HL-60 (cell line): ENCODE data around the gene TMEM140.

ENCODE experiments used
- DNase-seq, 2 experiments: peaks; one replicate each; pipeline ENCODE4 v3.0.0-alpha.2; 2010 to 2020; ENCODE audit warnings: low read depth in 1 of 2, low spot score in 1 of 2
- H3K27ac ChIP-seq: fragments of 250-450 bp; sonication (Bioruptor Pico); replicated peaks from 2 replicates; pipeline ENCODE4 v1.5.1; 2020; ENCODE audit warnings: mild to moderate bottlenecking, moderate library complexity
- H3K27me3 ChIP-seq: fragments of 250-450 bp; sonication (Bioruptor Pico); 2 replicates; pipeline ENCODE4 v1.5.1; 2021; ENCODE audit warnings: mild to moderate bottlenecking, moderate library complexity; ENCODE audit not compliant: insufficient read depth, poor library complexity, severe bottlenecking
- H3K4me3 ChIP-seq: replicated peaks from 2 replicates; pipeline ENCODE4 v1.5.1; 2011; ENCODE audit warnings: mild to moderate bottlenecking, control low read depth, low read length; ENCODE audit not compliant: insufficient read depth
- CTCF ChIP-seq: IDR thresholded peaks from one replicate; pipeline ENCODE4 v1.5.1; 2011; ENCODE audit warnings: low read length, control low read depth, inconsistent platforms; ENCODE audit not compliant: insufficient read depth
- GABPA ChIP-seq: IDR thresholded peaks from 2 replicates; pipeline ENCODE4 v1.6.1; 2012; ENCODE audit warnings: low read depth
- POLR2AphosphoS5 ChIP-seq: IDR thresholded peaks from 2 replicates; pipeline ENCODE4 v1.6.1; 2012; ENCODE audit warnings: low read depth
- REST ChIP-seq: IDR thresholded peaks from 2 replicates; pipeline ENCODE4 v1.6.1; 2012; ENCODE audit warnings: low read depth; ENCODE audit not compliant: insufficient replicate concordance
- SPI1 ChIP-seq: IDR thresholded peaks from 2 replicates; pipeline ENCODE4 v1.6.1; 2012; ENCODE audit warnings: low read depth, mild to moderate bottlenecking, borderline replicate concordance

Gene TMEM140

GRCh38 chr7:135190703-135191102, 42.8 kb downstream of the TMEM140 start:
- no peak for DNase-seq
- Histone ChIP-seq H3K27me3 (no peaks in the 10 kb centered on the region), H3K4me3 (no peak overlapping the region), H3K27ac (no peak overlapping the region)
- TF ChIP-seq SPI1: no peak
- TF ChIP-seq REST: no peak
- no peak for TF ChIP-seq GABPA
- TF ChIP-seq POLR2AphosphoS5: no peak
- TF ChIP-seq CTCF: no peak

GRCh38 chr7:135192914-135193536, 45.2 kb downstream of the TMEM140 start:
- H3K27me3 ChIP-seq: no peaks in the 10 kb centered on the region
- DNase-seq: no peak
- H3K27ac ChIP-seq: no peak overlapping the region
- no peak overlapping the region for H3K4me3 ChIP-seq
- TF ChIP-seq SPI1: no peak
- no peak for TF ChIP-seq GABPA
- no peak for TF ChIP-seq POLR2AphosphoS5
- no peak for TF ChIP-seq CTCF
- no peak for TF ChIP-seq REST

GRCh38 chr7:135193615-135194081, 45.8 kb downstream of the TMEM140 start:
- Histone ChIP-seq H3K27me3 (no peaks in the 10 kb centered on the region), H3K4me3 (no peak overlapping the region), H3K27ac (no peak overlapping the region)
- DNase-seq: no peak
- no peak for TF ChIP-seq CTCF
- TF ChIP-seq GABPA: no peak

- DNase-seq: no peak
- Histone ChIP-seq H3K27me3 (no peaks in the 10 kb centered on the region), H3K27ac (no peak overlapping the region), H3K4me3 (no peak overlapping the region)
- TF ChIP-seq CTCF: no peak
- TF ChIP-seq POLR2AphosphoS5: no peak
- TF ChIP-seq GABPA: no peak
- no peak for TF ChIP-seq SPI1
- TF ChIP-seq REST: no peak
Observed at GRCh38 chr7:135194494-135195095, 46.7 kb downstream of the TMEM140 start.
